MCF 10A (cell line): Measurements from ENCODE around the gene MAST1. TPM values are rescaled to one million over a fixed set of nuclear protein-coding genes. Genes with fewer than 3 reads are reported as not detected.
"Not testable (repeated sequence)": the region's sequence is repeated elsewhere in the genome, so short reads cannot be mapped to it uniquely, and the experiment has no call there.

Experiments
- BruUV-seq: library from RNA; stranded (reverse); fragments of 400-500 nt; replicated peaks from 2 replicates; lab custom pipeline; 2021; lab: Mats Ljungman, UMichigan
- CTCF ChIA-PET: fragments of 300-600 bp; sonication (Branson Sonifier 250); formaldehyde crosslinking; extraction: SDS; loops from one replicate; lab custom pipeline; 2021; ENCODE audit warnings: antibody characterized with exemption, inconsistent platforms; lab: Yijun Ruan, JAX
- POLR2A ChIA-PET: fragments of 300-600, 350-650 bp; sonication (Branson Sonifier 250); formaldehyde crosslinking; extraction: SDS; loops from one replicate; lab custom pipeline; 2020; ENCODE audit warnings: antibody characterized with exemption, inconsistent platforms; lab: Yijun Ruan, JAX
- DNase-seq: peaks from one replicate; pipeline ENCODE4 v3.0.0-alpha.2; 2018; ENCODE audit not compliant: unreplicated experiment
- H3K27ac Mint-ChIP-seq: one replicate; pipeline ENCODE4 v1.8.0; 2022; ENCODE audit warnings: mild to moderate bottlenecking, low read depth, mixed read lengths; ENCODE audit not compliant: unreplicated experiment
- H3K27me3 Mint-ChIP-seq: one replicate; pipeline ENCODE4 v1.8.0; 2022; ENCODE audit warnings: mixed read lengths; ENCODE audit not compliant: insufficient read depth, unreplicated experiment
- H3K36me3 Mint-ChIP-seq: one replicate; pipeline ENCODE4 v1.8.0; 2022; ENCODE audit warnings: mild to moderate bottlenecking, moderate library complexity, mixed read lengths; ENCODE audit not compliant: insufficient read depth, unreplicated experiment
- H3K4me1 Mint-ChIP-seq: one replicate; pipeline ENCODE4 v1.8.0; 2022; ENCODE audit warnings: mixed read lengths; ENCODE audit not compliant: insufficient read depth, unreplicated experiment
- H3K4me3 Mint-ChIP-seq: one replicate; pipeline ENCODE4 v1.8.0; 2022; ENCODE audit warnings: mild to moderate bottlenecking, moderate library complexity, mixed read lengths; ENCODE audit not compliant: unreplicated experiment
- H3K9me3 Mint-ChIP-seq: one replicate; pipeline ENCODE4 v1.8.0; 2022; ENCODE audit warnings: mixed read lengths; ENCODE audit not compliant: unreplicated experiment
- CTCF ChIP-seq: fragments of 200-600 bp; IDR thresholded peaks from one replicate; pipeline ENCODE4 v1.8.0; 2022; ENCODE audit warnings: antibody characterized with exemption, mild to moderate bottlenecking; ENCODE audit not compliant: unreplicated experiment
- intact Hi-C: fragments of 100-400 bp; cut with micrococcal nuclease; formaldehyde crosslinking; loops from 2 replicates; pipeline ENCODE4 v1.14.1; 2022
- total RNA-seq: library from RNA; stranded (reverse); gene quantifications from 2 replicates; pipeline ENCODE4 v1.2.3, GENCODE V29; 2022

MAST1 gene
- total RNA-seq, 1 experiment from 2014 or later, result 1.6 TPM

- BruUV-seq, result no TSS peak
- Mint-ChIP-seq H3K4me3 (no peak overlapping the region), H3K4me1 (peaks cover 9% of the 10 kb centered on the region), H3K9me3 (no peaks in the 10 kb centered on the region), H3K27ac (no peak overlapping the region), H3K27me3 (peaks cover 9% of the 10 kb centered on the region), H3K36me3 (no peaks in the 10 kb centered on the region)
- POLR2A ChIA-PET, result interaction anchor here (0.6 kb wide), 3 partner anchors 9 to 1163 kb away, joined by 3 to 4 read pairs (median 4); no protein-coding TSS in a partner anchor
- no peak for DNase-seq
- TF ChIP-seq CTCF, result no peak
- CTCF ChIA-PET, result interaction anchor here (1.0 to 1.5 kb wide), 2 partner anchors 48 to 53 kb away, joined by 3 to 6 read pairs; partner anchors contain the start of gene JUNB
- intact Hi-C loops, result no loop called here
Observed at GRCh38 chr19:12843999-12844732, 5.9 kb downstream of the MAST1 start.

GRCh38 chr19:12846613-12847012, 8.3 kb downstream of the MAST1 start:
- not testable (repeated sequence) for H3K36me3 Mint-ChIP-seq, BruUV-seq, H3K27me3 Mint-ChIP-seq, H3K4me1 Mint-ChIP-seq, H3K4me3 Mint-ChIP-seq, DNase-seq, H3K27ac Mint-ChIP-seq, H3K9me3 Mint-ChIP-seq
- ChIA-PET POLR2A (interaction anchor here (0.5 to 2.9 kb wide), 5 partner anchors 8 to 124 kb away, joined by 3 to 17 read pairs (median 5); partner anchors contain the start of genes DNASE2 and JUNB), CTCF (interaction anchor here (0.6 to 4.5 kb wide), 37 partner anchors 10 to 396 kb away, joined by 3 to 54 read pairs (median 7); partner anchors contain the start of genes DNASE2, GET3, PRDX2 and RNASEH2A)
- intact Hi-C loops, result loop anchor here (1.0 to 5.0 kb wide), 5 partner anchors 50 to 282 kb away; partner anchors contain the start of gene HOOK2

GRCh38 chr19:12847159-12848139, 9.1 kb downstream of the MAST1 start:
- no peaks in the 10 kb centered on the region for H3K9me3 Mint-ChIP-seq
- H3K4me1 Mint-ChIP-seq, result peaks cover 5% of the 10 kb centered on the region
- intact Hi-C loops, result loop anchor here (1.0 to 5.0 kb wide), 5 partner anchors 51 to 283 kb away; partner anchors contain the start of gene HOOK2
- H3K4me3 Mint-ChIP-seq, result peak overlapping the region; percentile 57
- DNase-seq, result peak; percentile 85
- no peaks in the 10 kb centered on the region for H3K36me3 Mint-ChIP-seq
- no peaks in the 10 kb centered on the region for H3K27me3 Mint-ChIP-seq
- no TSS peak for BruUV-seq
- ChIA-PET POLR2A (interaction anchor here (0.5 to 2.9 kb wide), 10 partner anchors 9 to 125 kb away, joined by 3 to 17 read pairs (median 5); partner anchors contain the start of genes DNASE2, JUNB and RNASEH2A), CTCF (interaction anchor here (0.5 to 4.5 kb wide), 77 partner anchors 10 to 492 kb away, joined by 3 to 54 read pairs (median 4); partner anchors contain the start of genes DNASE2, GCDH, GET3 and PRDX2)
- peak; percentile 99 for TF ChIP-seq CTCF
- no peak overlapping the region for H3K27ac Mint-ChIP-seq

GRCh38 chr19:12856653-12857052, 18.3 kb downstream of the MAST1 start:
- no peak for TF ChIP-seq CTCF
- Mint-ChIP-seq H3K9me3 (no peaks in the 10 kb centered on the region), H3K4me1 (no peaks in the 10 kb centered on the region), H3K27me3 (no peaks in the 10 kb centered on the region), H3K27ac (no peak overlapping the region), H3K4me3 (no peak overlapping the region), H3K36me3 (no peaks in the 10 kb centered on the region)
- ChIA-PET POLR2A (no interaction called here), CTCF (interaction anchor here (0.6 to 1.3 kb wide), 4 partner anchors 9 to 172 kb away, joined by 3 to 5 read pairs (median 4); no protein-coding TSS in a partner anchor)
- no peak for DNase-seq
- no TSS peak for BruUV-seq
- intact Hi-C loops, result no loop called here
